ENCODE data around the gene PGRMC2.
"Not testable (repeated sequence)": the region's sequence is repeated elsewhere in the genome, so short reads cannot be mapped to it uniquely, and the experiment has no call there.

Gene PGRMC2

GRCh38 chr4:128281354-128281753 is 6.3 kb downstream of the PGRMC2 start:
- H3K4me3 ChIP-seq (ENCODE audit: control insufficient read depth, low read depth, low read length) = no peak overlapping the region
- no peak for TF ChIP-seq CTCF (IDR thresholded peaks at IDR 0.05; ENCODE audit: control insufficient read depth, insufficient read depth, low read depth, low read length, missing control alignments)
- no peak for DNase-seq (ENCODE audit: low read depth)

- no peak for TF ChIP-seq CTCF (IDR thresholded peaks at IDR 0.05; ENCODE audit: control insufficient read depth, insufficient read depth, low read depth, low read length, missing control alignments)
- no peak overlapping the region for H3K4me3 ChIP-seq (ENCODE audit: control insufficient read depth, low read depth, low read length)
- no peak for DNase-seq (ENCODE audit: low read depth)
These were observed 7.9 kb downstream of the PGRMC2 start for GRCh38 chr4:128279624-128280225.

GRCh38 chr4:128277856-128278255 is 9.8 kb downstream of the PGRMC2 start:
- H3K4me3 ChIP-seq (ENCODE audit: control insufficient read depth, low read depth, low read length) = no peak overlapping the region
- TF ChIP-seq CTCF (IDR thresholded peaks at IDR 0.05; ENCODE audit: control insufficient read depth, insufficient read depth, low read depth, low read length, missing control alignments) = no peak
- DNase-seq (ENCODE audit: low read depth) = no peak

- no peak for TF ChIP-seq CTCF (IDR thresholded peaks at IDR 0.05; ENCODE audit: control insufficient read depth, insufficient read depth, low read depth, low read length, missing control alignments)
- no peak overlapping the region for H3K4me3 ChIP-seq (ENCODE audit: control insufficient read depth, low read depth, low read length)
- no peak for DNase-seq (ENCODE audit: low read depth)
These were observed 12.3 kb downstream of the PGRMC2 start for GRCh38 chr4:128275346-128275745.

GRCh38 chr4:128271551-128271950 is 16.1 kb downstream of the PGRMC2 start:
- no peak for TF ChIP-seq CTCF (IDR thresholded peaks at IDR 0.05; ENCODE audit: control insufficient read depth, insufficient read depth, low read depth, low read length, missing control alignments)
- no peak overlapping the region for H3K4me3 ChIP-seq (ENCODE audit: control insufficient read depth, low read depth, low read length)
- no peak for DNase-seq (ENCODE audit: low read depth)

GRCh38 chr4:128268970-128269369 is 18.6 kb downstream of the PGRMC2 start:
- no peak overlapping the region for H3K4me3 ChIP-seq (ENCODE audit: control insufficient read depth, low read depth, low read length)
- no peak for DNase-seq (ENCODE audit: low read depth)
- no peak for TF ChIP-seq CTCF (IDR thresholded peaks at IDR 0.05; ENCODE audit: control insufficient read depth, insufficient read depth, low read depth, low read length, missing control alignments)

GRCh38 chr4:128267745-128268144 is 19.9 kb downstream of the PGRMC2 start:
- no peak overlapping the region for H3K4me3 ChIP-seq (ENCODE audit: control insufficient read depth, low read depth, low read length)
- no peak for DNase-seq (ENCODE audit: low read depth)
- TF ChIP-seq CTCF (IDR thresholded peaks at IDR 0.05; ENCODE audit: control insufficient read depth, insufficient read depth, low read depth, low read length, missing control alignments) = no peak

GRCh38 chr4:128267171-128267570 is 20.4 kb downstream of the PGRMC2 start:
- not testable (repeated sequence) for DNase-seq (ENCODE audit: low read depth); H3K4me3 ChIP-seq (ENCODE audit: control insufficient read depth, low read depth, low read length)

GRCh38 chr4:128265550-128265949 is 22.1 kb downstream of the PGRMC2 start:
- not testable (repeated sequence) for DNase-seq (ENCODE audit: low read depth); H3K4me3 ChIP-seq (ENCODE audit: control insufficient read depth, low read depth, low read length)

GRCh38 chr4:128259889-128260288 is 27.7 kb downstream of the PGRMC2 start:
- not testable (repeated sequence) for H3K4me3 ChIP-seq (ENCODE audit: control insufficient read depth, low read depth, low read length); DNase-seq (ENCODE audit: low read depth)

Data from AG09309 (cell line).